ENCODE results near the gene LARGE1.

Gene LARGE1

DNA sequence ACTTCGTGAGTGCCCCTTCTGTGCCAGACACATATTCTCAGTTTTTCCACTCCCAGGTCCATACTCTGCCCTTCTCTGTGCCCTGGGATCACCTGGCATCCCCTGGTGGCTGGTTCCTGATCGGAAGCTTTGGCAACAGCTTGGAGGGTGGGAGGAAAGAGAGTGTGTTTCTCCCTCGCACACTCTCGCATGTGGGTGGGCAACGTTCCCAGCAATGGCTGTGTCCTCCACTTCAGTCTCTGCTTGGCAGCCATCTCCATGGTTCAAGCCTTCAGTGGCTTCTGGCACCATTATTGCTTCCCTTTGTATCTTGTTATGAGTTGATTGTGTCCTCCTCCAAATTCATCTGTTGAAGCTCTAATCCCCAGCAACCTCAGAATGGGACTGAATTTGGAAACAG, 519.4 kb downstream of the LARGE1 start:
- H3K36me3 Mint-ChIP-seq (ENCODE audit: insufficient read depth), result peaks cover 2% of the 10 kb centered on the region
- no peaks in the 10 kb centered on the region for H3K27me3 Mint-ChIP-seq
- no peak overlapping the region for H3K4me3 Mint-ChIP-seq
- no peaks in the 10 kb centered on the region for H3K4me1 Mint-ChIP-seq
- peaks cover 15% of the 10 kb centered on the region for H3K9me3 Mint-ChIP-seq
- DNase-seq (ENCODE audit: low spot score in 2 of 2), result no peak
- no peak overlapping the region for H3K27ac Mint-ChIP-seq (ENCODE audit: low read depth)
- no peak for ATAC-seq (replicated peaks; ENCODE audit: extremely low read depth, poor library complexity, severe bottlenecking)

DNA sequence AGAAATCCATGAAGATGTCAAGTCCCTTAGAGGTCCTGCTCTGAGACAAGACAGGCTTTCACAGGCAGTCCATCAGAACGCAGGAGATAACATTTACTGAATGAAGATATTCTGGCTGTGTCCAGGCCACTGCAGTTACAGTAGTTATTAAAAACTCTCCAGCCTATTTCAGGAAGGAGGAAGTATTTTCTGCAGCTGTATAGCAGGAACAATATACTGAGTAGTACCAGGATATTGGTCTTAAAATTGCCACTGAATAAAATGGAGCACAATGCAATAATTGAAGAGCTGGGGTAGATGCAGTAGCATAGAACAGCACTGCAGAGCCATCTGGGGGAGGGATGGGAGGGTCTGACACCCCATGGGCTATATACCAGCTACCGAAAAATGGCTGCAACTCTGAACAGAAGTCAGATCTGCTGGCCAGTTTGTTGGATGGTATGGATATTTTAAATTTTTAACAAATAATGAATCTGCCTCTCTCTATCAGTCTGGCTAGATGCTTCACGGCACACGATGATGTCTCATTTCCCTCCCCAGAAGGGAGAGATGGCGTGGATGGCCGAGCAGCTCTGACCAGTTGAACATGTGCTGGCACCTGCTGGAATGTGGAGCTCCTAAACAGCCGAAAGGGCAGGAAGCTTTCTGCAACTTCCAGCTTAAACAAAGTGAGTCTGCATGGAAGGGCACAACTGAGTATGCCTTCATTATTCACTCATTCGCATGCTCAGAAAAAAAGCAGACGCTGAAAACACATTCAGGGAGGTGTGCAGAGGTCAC, 520.0 kb downstream of the LARGE1 start:
- ATAC-seq (replicated peaks; ENCODE audit: extremely low read depth, poor library complexity, severe bottlenecking), result no peak
- DNase-seq (ENCODE audit: low spot score in 2 of 2), result no peak
- Mint-ChIP-seq H3K27ac (ENCODE audit: low read depth) (no peak overlapping the region), H3K27me3 (no peaks in the 10 kb centered on the region), H3K4me1 (no peaks in the 10 kb centered on the region), H3K4me3 (no peak overlapping the region), H3K36me3 (ENCODE audit: insufficient read depth) (peaks cover 2% of the 10 kb centered on the region), H3K9me3 (peaks cover 15% of the 10 kb centered on the region)

DNA sequence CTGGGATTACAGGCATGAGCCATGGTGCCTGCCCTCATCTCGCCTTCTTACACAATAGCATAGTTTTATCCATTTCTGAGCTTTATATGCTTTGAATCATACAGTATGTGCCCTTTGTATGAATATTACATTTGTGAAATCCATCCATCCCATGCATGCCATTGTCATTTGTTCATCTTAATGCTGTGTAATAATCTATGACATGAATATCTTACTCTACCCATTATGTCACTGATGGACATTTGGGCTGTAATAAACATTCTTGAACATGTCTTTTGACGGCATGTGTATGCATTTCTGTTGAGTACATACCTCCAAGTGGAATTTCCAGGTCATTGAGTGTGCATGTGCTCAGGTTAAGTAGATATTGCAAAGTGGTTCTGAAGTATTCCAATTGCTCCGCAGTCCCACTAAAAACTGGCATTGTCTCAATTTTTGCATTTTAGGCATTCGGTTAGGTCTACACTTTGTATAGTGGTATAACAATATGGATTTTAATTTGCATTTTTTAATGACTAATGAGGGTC, 522.8 kb downstream of the LARGE1 start:
- no peak overlapping the region for H3K27ac Mint-ChIP-seq (ENCODE audit: low read depth)
- DNase-seq (ENCODE audit: low spot score in 2 of 2) (no peak), ATAC-seq (replicated peaks; ENCODE audit: extremely low read depth, poor library complexity, severe bottlenecking) (no peak)
- peaks cover 2% of the 10 kb centered on the region for H3K36me3 Mint-ChIP-seq (ENCODE audit: insufficient read depth)
- no peaks in the 10 kb centered on the region for H3K27me3 Mint-ChIP-seq
- no peak overlapping the region for H3K4me3 Mint-ChIP-seq
- peaks cover 10% of the 10 kb centered on the region for H3K9me3 Mint-ChIP-seq
- no peaks in the 10 kb centered on the region for H3K4me1 Mint-ChIP-seq

DNA sequence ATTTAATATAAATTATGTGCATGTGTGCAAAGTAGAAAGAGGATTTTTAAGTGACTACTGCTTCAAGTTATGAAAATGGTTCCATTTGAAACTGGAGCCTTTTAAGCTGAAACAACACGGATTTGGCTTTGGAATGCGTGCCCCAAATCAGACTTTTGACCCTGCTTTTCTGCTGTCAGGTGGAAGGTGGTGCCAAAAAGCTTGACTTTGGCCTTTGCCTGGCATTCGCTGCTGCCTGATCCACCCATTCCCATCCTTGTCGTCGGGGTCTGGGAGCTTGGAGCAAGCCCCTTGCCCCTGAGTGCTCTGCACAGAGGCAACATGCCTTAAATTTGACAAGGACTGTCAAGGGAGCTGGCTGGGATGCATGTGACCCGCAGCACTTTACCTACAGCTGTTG, 526.8 kb downstream of the LARGE1 start:
- peaks cover 11% of the 10 kb centered on the region for H3K9me3 Mint-ChIP-seq
- DNase-seq (ENCODE audit: low spot score in 2 of 2) (no peak), ATAC-seq (replicated peaks; ENCODE audit: extremely low read depth, poor library complexity, severe bottlenecking) (no peak)
- H3K27ac Mint-ChIP-seq (ENCODE audit: low read depth), result no peak overlapping the region
- no peaks in the 10 kb centered on the region for H3K36me3 Mint-ChIP-seq (ENCODE audit: insufficient read depth)
- H3K27me3 Mint-ChIP-seq, result no peaks in the 10 kb centered on the region
- no peak overlapping the region for H3K4me3 Mint-ChIP-seq
- H3K4me1 Mint-ChIP-seq, result no peaks in the 10 kb centered on the region

DNA sequence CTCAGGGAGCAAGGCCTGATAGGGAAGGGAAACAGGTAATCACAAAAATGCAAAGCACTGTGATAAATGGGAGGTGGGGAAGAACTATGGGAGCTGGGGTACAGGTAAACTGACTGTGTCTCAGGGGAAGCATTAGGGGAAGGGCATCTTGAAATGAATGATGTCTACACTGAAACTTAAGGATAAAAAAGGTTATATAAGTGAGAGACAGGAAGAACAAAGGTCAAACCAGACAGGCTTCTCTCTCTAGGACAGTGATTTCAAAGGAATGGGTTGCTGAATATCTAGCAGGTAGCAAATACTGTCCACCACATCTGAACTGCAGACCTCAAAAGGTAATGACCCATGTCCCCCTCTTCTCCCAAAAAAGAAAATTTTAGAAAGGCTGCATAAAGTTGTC, 529.0 kb downstream of the LARGE1 start:
- Mint-ChIP-seq H3K4me1 (no peaks in the 10 kb centered on the region), H3K27ac (ENCODE audit: low read depth) (no peak overlapping the region), H3K4me3 (no peak overlapping the region), H3K36me3 (ENCODE audit: insufficient read depth) (no peaks in the 10 kb centered on the region), H3K27me3 (no peaks in the 10 kb centered on the region), H3K9me3 (peaks cover 8% of the 10 kb centered on the region)
- ATAC-seq (replicated peaks; ENCODE audit: extremely low read depth, poor library complexity, severe bottlenecking) (no peak), DNase-seq (ENCODE audit: low spot score in 2 of 2) (no peak)

DNA sequence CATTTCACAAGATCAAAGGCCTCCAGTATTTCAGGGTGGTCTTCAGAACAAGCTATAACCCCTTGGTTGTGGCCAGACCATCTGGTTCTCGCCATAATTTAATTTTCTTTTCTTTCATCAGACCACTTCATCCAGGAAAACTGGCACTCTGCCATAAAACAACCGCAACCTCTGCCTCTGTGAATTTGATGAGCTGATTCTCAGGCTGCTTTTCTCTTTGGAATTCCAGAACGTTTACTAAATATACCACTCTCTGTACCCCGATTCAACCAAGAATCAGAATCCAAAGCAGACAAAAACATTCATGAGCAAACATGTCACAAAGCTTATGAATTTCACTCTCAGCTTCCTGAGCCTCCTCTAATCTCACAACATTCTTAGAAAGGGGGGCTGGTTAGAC, 530.3 kb downstream of the LARGE1 start:
- no peak for ATAC-seq (replicated peaks; ENCODE audit: extremely low read depth, poor library complexity, severe bottlenecking)
- H3K27me3 Mint-ChIP-seq, result no peaks in the 10 kb centered on the region
- H3K36me3 Mint-ChIP-seq (ENCODE audit: insufficient read depth), result no peaks in the 10 kb centered on the region
- no peak overlapping the region for H3K27ac Mint-ChIP-seq (ENCODE audit: low read depth)
- no peak overlapping the region for H3K4me3 Mint-ChIP-seq
- H3K4me1 Mint-ChIP-seq, result no peaks in the 10 kb centered on the region
- peaks cover 5% of the 10 kb centered on the region for H3K9me3 Mint-ChIP-seq
- no peak for DNase-seq (ENCODE audit: low spot score in 2 of 2)

DNA sequence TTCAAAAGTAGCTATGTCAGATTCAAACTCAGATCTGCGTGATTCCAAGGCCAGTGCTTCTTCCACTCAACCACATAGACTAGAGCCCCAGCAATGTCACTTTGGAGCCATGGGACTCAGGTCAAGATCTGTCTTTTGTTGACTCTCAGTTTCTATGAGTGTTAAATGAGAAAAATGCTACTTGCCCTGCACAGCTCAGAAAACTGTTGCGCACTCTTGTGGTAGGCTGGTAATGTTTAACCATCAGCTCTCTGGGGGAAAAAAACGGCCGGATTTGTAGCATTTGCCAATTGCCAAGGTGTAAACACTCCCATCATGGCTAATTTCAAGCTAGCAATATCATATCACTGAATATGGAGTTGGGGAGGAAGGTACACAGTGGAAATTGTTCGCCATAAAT, 534.0 kb downstream of the LARGE1 start:
- H3K4me3 Mint-ChIP-seq, result no peak overlapping the region
- H3K27me3 Mint-ChIP-seq, result no peaks in the 10 kb centered on the region
- H3K9me3 Mint-ChIP-seq, result peaks cover 10% of the 10 kb centered on the region
- no peaks in the 10 kb centered on the region for H3K4me1 Mint-ChIP-seq
- no peak overlapping the region for H3K27ac Mint-ChIP-seq (ENCODE audit: low read depth)
- DNase-seq (ENCODE audit: low spot score in 2 of 2), result no peak
- no peak for ATAC-seq (replicated peaks; ENCODE audit: extremely low read depth, poor library complexity, severe bottlenecking)
- peaks cover 2% of the 10 kb centered on the region for H3K36me3 Mint-ChIP-seq (ENCODE audit: insufficient read depth)

DNA sequence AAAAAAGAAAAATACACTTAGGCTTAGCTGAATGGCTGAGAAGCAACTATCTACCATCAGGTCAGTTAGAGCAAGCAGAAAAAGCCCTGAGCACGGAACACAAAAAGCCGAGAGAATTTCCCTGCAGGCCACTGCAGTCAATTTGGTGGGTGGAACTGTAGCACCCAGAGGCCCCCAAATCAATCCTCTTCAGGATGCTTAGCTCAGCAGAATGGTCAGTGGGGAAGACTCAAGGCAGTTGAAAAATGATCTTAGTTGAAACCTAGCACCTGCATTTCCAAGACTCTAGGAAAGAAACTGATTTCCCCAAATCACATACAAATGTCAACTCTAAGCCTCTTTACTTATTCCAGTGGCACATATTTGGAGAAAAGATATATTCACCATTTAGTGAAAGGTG, 534.7 kb downstream of the LARGE1 start:
- no peak overlapping the region for H3K4me3 Mint-ChIP-seq
- H3K4me1 Mint-ChIP-seq, result no peaks in the 10 kb centered on the region
- ATAC-seq (replicated peaks; ENCODE audit: extremely low read depth, poor library complexity, severe bottlenecking) (no peak), DNase-seq (ENCODE audit: low spot score in 2 of 2) (no peak)
- no peaks in the 10 kb centered on the region for H3K27me3 Mint-ChIP-seq
- peaks cover 12% of the 10 kb centered on the region for H3K9me3 Mint-ChIP-seq
- H3K36me3 Mint-ChIP-seq (ENCODE audit: insufficient read depth), result peaks cover 2% of the 10 kb centered on the region
- no peak overlapping the region for H3K27ac Mint-ChIP-seq (ENCODE audit: low read depth)

DNA sequence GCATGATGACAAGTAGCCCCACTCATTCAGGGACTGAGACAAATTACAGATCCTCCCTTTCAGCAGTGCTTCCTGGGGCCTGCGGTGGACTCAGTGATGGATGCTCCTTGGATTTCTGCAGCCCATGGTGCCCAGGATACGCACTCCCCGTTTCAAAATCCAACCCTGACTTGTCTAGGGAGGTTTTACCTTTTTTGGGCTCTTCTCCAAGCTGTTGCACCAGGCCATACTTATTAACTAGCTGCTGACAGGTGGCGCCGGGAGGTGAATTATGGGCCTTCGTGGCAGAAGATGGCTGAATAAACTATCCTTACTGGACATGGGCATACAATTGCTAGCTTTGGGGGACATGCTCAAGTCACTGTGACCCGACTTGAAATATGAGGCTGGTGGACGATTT, 537.8 kb downstream of the LARGE1 start:
- DNase-seq (ENCODE audit: low spot score in 2 of 2) (no peak), ATAC-seq (replicated peaks; ENCODE audit: extremely low read depth, poor library complexity, severe bottlenecking) (no peak)
- Mint-ChIP-seq H3K4me3 (no peak overlapping the region), H3K27me3 (no peaks in the 10 kb centered on the region), H3K27ac (ENCODE audit: low read depth) (no peak overlapping the region), H3K9me3 (peaks cover 27% of the 10 kb centered on the region), H3K36me3 (ENCODE audit: insufficient read depth) (peaks cover 4% of the 10 kb centered on the region), H3K4me1 (no peaks in the 10 kb centered on the region)

DNA sequence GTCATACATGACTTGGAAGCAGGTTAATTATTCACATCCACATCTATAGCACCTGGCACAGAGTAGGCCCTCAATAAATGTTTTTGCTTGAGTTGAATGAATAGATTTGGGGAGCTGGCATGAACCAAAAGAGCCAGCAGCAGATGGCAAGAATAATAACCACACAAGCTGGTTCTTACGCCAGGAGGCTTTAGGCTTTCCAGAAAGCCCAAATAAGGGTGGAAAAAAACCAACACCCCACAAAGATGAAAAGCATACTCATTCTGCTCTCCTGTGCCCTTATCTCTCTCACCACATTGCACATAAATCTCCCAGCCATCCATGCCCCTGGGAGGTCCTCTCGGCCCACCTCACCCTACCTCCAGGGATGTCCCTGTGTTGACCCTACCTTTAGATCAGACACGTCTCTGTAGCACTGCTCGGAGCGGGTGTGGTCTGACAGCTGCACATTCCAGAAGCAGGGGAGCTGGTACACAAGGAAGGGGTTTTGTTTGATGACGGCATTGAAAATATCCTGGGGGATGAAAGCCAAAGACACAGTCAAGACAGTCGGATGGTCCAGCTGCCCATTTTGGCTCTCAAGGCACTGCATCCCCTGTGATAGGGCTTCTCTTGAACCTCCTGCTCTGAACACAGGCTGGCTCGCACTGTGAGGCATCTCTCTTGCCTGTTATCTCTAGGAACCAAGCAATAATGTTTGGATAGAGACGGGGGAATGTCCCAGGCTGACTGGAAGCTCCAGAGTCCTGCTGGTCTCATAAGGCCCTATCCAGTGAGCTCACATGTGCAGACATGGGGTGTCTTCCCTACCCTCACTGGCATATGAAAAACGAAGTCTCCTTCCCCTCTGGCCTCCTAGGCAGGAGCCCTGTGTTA, 538.5 kb downstream of the LARGE1 start:
- no peak overlapping the region for H3K4me3 Mint-ChIP-seq
- H3K4me1 Mint-ChIP-seq, result no peaks in the 10 kb centered on the region
- DNase-seq (ENCODE audit: low spot score in 2 of 2) (no peak), ATAC-seq (replicated peaks; ENCODE audit: extremely low read depth, poor library complexity, severe bottlenecking) (no peak)
- no peak overlapping the region for H3K27ac Mint-ChIP-seq (ENCODE audit: low read depth)
- H3K27me3 Mint-ChIP-seq, result no peaks in the 10 kb centered on the region
- peaks cover 29% of the 10 kb centered on the region for H3K9me3 Mint-ChIP-seq
- H3K36me3 Mint-ChIP-seq (ENCODE audit: insufficient read depth), result peaks cover 4% of the 10 kb centered on the region

DNA sequence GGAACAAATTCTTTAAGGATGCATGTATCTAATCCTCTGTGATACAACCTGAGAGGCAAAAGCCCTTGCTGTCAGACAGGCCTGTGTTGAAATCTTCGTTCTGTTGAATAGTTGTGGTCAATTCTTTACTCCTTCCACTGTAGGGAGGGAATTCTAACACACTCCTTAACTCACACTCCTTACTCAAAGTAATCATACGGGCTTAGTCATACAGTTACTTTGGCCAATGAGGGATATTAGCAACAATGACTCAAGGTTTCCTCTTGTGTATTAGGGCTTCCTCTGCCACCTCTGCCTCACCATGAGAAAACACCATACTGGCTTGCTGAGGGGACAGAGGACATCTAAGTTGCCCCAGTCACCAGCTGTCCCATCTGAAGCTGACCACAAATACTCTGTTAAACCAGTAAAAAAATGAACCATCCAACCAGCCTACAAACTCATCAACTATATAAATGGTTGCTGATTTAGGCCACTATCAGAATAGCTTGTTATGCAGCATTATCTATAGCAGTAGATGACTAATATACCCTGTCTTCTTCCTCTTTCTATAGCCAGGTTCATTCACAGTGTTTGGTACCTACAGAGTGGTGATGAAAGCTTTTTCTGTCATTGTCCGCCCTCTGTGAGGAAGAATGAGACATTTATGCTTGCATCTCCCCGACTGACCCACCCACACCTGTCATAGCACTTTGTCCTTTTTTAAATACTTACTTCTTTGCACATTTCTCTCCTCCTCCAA, 539.3 kb downstream of the LARGE1 start:
- Mint-ChIP-seq H3K9me3 (peaks cover 29% of the 10 kb centered on the region), H3K27me3 (no peaks in the 10 kb centered on the region), H3K4me1 (no peaks in the 10 kb centered on the region), H3K4me3 (no peak overlapping the region), H3K27ac (ENCODE audit: low read depth) (no peak overlapping the region), H3K36me3 (ENCODE audit: insufficient read depth) (peaks cover 4% of the 10 kb centered on the region)
- no peak for DNase-seq (ENCODE audit: low spot score in 2 of 2)
- ATAC-seq (replicated peaks; ENCODE audit: extremely low read depth, poor library complexity, severe bottlenecking), result no peak

DNA sequence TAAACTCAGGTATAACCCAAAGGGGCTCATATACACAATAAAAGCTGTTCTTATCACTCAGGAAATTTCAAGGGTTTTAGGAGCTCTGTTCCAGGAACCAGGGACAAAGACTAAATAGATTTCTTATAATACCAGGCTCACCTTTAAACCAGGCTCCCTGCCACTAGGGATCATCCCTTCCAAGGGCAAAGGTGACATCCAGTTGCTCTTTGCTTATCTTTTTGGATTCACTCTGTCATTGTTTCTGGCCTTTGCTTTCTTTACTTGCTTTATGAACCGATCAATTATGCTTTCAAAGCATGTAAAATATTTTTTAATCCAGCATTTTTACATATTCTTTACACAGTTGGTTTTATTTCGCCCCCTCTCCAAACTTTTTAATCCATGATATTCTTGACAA, 540.4 kb downstream of the LARGE1 start:
- H3K27me3 Mint-ChIP-seq, result no peaks in the 10 kb centered on the region
- peaks cover 4% of the 10 kb centered on the region for H3K36me3 Mint-ChIP-seq (ENCODE audit: insufficient read depth)
- ATAC-seq (replicated peaks; ENCODE audit: extremely low read depth, poor library complexity, severe bottlenecking) (no peak), DNase-seq (ENCODE audit: low spot score in 2 of 2) (no peak)
- H3K9me3 Mint-ChIP-seq, result peaks cover 29% of the 10 kb centered on the region
- H3K4me3 Mint-ChIP-seq, result no peak overlapping the region
- H3K4me1 Mint-ChIP-seq, result no peaks in the 10 kb centered on the region
- H3K27ac Mint-ChIP-seq (ENCODE audit: low read depth), result no peak overlapping the region
